ENCODE data around the gene POU4F3. TPM values are rescaled to one million over a fixed set of nuclear protein-coding genes. Genes with fewer than 3 reads are reported as not detected.

Gene POU4F3
- total RNA-seq, 2 experiments from 2014 or later: not detected

DNA sequence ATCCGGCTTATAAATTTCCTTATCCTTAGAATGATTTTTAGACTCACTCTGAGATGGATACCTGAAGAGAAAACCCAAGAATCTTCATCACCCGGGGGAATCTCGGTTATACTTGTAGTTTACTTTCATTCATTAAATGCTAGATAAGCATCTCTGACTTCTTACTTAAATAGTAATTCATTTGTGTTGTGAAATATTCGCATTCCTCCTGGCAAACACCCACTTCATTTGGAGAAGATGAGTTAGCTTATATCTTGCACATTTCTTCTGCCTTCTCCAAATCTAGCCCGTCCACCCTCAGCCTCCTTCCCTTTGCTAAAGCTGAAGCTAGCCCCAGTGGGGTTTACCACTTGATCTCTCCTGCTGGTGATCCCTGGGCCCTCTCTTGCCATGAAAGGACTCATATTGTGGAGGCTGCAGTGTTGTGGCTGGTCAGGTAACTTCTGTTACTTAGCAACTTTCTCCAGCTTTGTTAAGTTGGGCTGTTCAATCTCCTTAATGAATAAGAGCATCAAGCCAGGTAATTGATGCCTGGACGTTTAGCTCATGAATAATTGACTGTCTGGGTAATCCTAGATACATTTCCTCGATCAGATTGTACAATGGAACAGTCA lies 11.3 kb upstream of the POU4F3 start:
- ChIA-PET CTCF (no interaction called here), POLR2A (no interaction called here)
- no peaks in the 10 kb centered on the region for H3K36me3 Mint-ChIP-seq (ENCODE audit: low read depth)
- no peak overlapping the region for H3K27ac Mint-ChIP-seq
- no peak overlapping the region for H3K4me3 Mint-ChIP-seq
- H3K27me3 Mint-ChIP-seq: peaks cover 31% of the 10 kb centered on the region
- H3K4me1 Mint-ChIP-seq: no peaks in the 10 kb centered on the region
- no peaks in the 10 kb centered on the region for H3K9me3 Mint-ChIP-seq
- DNase-seq: no peak

DNA sequence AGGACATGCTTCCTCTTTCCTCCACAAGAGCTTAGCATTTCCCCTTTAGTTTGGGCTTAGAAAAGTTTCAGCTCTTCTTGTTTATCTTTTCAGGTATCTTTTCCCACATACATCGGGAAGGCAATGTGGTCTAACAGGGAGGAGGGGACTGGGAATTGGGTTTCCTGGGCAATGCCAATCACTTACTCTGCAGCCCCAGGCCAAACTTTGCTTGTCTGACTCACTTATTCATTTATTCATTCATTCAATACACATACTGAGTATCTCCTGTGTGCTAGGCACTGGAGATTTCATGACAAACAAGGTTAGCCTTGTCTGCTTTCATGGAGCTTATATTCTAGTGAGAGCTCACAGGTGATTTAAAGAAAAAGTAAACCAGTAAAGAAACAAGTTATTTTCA lies 10.7 kb upstream of the POU4F3 start:
- no peaks in the 10 kb centered on the region for H3K4me1 Mint-ChIP-seq
- DNase-seq: no peak
- H3K4me3 Mint-ChIP-seq: no peak overlapping the region
- H3K36me3 Mint-ChIP-seq (ENCODE audit: low read depth): no peaks in the 10 kb centered on the region
- ChIA-PET CTCF (no interaction called here), POLR2A (no interaction called here)
- H3K27ac Mint-ChIP-seq: no peak overlapping the region
- H3K9me3 Mint-ChIP-seq: no peaks in the 10 kb centered on the region
- peaks cover 37% of the 10 kb centered on the region for H3K27me3 Mint-ChIP-seq

- no peak overlapping the region for H3K4me3 Mint-ChIP-seq
- H3K27me3 Mint-ChIP-seq: peaks cover 51% of the 10 kb centered on the region
- H3K9me3 Mint-ChIP-seq: no peaks in the 10 kb centered on the region
- no peak overlapping the region for H3K27ac Mint-ChIP-seq
- ChIA-PET POLR2A (no interaction called here), CTCF (no interaction called here)
- DNase-seq: no peak
- no peaks in the 10 kb centered on the region for H3K4me1 Mint-ChIP-seq
- no peaks in the 10 kb centered on the region for H3K36me3 Mint-ChIP-seq (ENCODE audit: low read depth)
These were observed 8.9 kb upstream of the POU4F3 start for GRCh38 chr5:146329697-146330096.

DNA sequence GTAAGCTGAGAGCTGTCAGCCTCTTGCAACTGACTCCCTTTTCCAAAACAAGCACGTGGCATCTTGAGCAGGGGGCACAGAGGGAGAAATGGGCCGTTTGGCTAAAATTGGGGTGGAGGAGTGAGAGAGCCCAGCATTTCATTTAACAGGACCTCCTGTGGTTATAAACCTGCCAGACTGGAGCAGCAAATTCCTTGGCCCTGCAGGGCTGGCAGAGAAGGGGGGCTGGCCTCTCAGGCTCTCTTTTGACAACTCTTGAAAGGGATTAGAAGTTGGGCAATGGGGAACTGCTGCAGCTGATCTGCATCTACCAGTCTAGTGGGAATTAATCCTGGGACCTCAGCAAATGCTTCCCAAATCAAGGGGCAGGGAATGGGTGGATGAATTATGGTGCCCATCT lies 7.2 kb upstream of the POU4F3 start:
- H3K27ac Mint-ChIP-seq: no peak overlapping the region
- ChIA-PET CTCF (no interaction called here), POLR2A (no interaction called here)
- H3K36me3 Mint-ChIP-seq (ENCODE audit: low read depth): no peaks in the 10 kb centered on the region
- H3K4me3 Mint-ChIP-seq: no peak overlapping the region
- no peaks in the 10 kb centered on the region for H3K4me1 Mint-ChIP-seq
- peaks cover 64% of the 10 kb centered on the region for H3K27me3 Mint-ChIP-seq
- no peaks in the 10 kb centered on the region for H3K9me3 Mint-ChIP-seq
- no peak for DNase-seq

DNA sequence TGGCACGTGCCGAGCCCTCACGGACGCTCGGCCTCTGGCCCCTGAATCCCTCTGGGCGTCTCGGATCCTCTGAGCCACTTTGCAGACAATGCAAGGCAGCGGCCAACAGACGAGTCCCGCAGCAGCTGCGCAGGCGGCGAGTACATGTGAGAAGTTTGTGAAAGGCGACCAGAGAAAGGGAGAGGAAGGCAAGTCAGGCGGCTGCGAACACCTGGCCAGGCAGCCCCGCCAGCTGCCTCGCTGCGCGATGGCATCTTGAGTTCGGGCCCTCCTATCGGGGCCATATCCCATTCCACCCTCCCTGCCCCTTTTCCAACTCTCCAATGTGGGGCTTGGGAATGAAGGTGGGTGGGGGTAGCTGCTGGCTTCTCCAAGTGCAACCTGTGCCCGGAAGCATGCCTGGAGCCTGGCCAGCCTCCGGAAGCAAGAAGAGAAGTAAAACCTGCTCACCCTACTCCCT lies 4.5 kb upstream of the POU4F3 start:
- Mint-ChIP-seq H3K4me3 (no peak overlapping the region), H3K36me3 (ENCODE audit: low read depth) (no peaks in the 10 kb centered on the region), H3K27me3 (peaks cover 82% of the 10 kb centered on the region), H3K9me3 (no peaks in the 10 kb centered on the region), H3K4me1 (peaks cover 3% of the 10 kb centered on the region), H3K27ac (no peak overlapping the region)
- ChIA-PET CTCF (no interaction called here), POLR2A (no interaction called here)
- DNase-seq: no peak

DNA sequence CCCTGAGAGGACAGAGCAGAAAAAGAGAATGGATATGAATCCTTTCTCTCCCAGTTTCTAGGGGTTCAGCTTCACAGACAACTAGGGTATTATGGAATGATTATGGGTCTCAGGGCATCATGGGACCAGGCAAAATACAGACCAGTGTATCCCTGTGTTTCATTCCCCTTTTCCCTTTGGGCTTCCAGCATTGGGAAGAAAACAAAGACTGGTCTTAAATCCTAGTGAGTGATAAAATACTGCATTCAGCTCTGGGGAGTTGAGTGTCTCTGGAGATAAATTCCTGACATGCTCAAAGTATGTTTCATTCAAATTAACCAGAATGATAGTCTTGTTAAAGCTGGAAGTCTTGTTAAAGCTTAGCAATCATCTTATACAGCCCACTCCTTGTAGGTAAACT lies 2.4 kb upstream of the POU4F3 start:
- CTCF ChIA-PET: no interaction called here

DNA sequence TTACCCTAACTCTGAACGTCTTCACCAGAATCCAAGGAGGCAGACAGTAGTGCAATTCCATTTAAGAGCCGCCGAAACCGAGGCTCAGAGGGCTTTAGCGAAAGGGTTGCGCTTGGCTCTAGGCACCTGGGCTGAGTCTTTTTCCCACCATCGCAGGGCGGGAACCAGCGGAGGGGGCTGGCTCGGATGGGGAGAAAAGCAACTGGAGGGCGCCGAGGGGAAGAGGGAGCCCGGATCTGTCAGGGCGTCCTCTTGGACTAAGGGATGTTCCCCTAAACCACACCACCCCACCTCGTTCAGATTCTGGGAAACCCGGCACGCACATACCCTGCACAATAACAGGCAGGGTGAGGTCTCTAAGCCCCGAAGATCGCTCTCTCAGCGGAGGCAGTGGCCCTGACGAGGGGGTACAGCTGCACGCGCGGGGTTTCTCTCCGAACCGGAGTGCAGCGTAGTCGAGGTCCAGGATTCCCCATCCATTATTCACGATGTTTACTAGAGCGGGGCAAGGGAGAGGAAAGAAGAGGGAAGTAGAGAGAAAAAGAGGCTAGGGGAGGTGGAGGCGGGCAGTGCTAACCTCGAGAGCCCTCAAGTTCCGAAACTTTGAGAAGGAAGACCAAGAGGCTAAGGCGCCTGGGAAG lies 1.3 kb upstream of the POU4F3 start:
- CTCF ChIA-PET: interaction anchor here (0.5 kb wide), 1 partner anchor 79 kb away, joined by 3 read pairs; no protein-coding TSS in a partner anchor
- Mint-ChIP-seq H3K27me3 (peaks cover 89% of the 10 kb centered on the region), H3K36me3 (ENCODE audit: low read depth) (peaks cover 8% of the 10 kb centered on the region), H3K4me3 (no peak overlapping the region), H3K27ac (no peak overlapping the region), H3K4me1 (peaks cover 8% of the 10 kb centered on the region), H3K9me3 (no peaks in the 10 kb centered on the region)
- DNase-seq: no peak
- POLR2A ChIA-PET: no interaction called here

More for the DNA sequence above, 2.4 kb upstream of the POU4F3 start:
- Mint-ChIP-seq H3K4me1 (peaks cover 8% of the 10 kb centered on the region), H3K27me3 (peaks cover 86% of the 10 kb centered on the region), H3K27ac (no peak overlapping the region), H3K9me3 (no peaks in the 10 kb centered on the region), H3K36me3 (ENCODE audit: low read depth) (peaks cover 8% of the 10 kb centered on the region), H3K4me3 (no peak overlapping the region)
- POLR2A ChIA-PET: no interaction called here
- no peak for DNase-seq

DNA sequence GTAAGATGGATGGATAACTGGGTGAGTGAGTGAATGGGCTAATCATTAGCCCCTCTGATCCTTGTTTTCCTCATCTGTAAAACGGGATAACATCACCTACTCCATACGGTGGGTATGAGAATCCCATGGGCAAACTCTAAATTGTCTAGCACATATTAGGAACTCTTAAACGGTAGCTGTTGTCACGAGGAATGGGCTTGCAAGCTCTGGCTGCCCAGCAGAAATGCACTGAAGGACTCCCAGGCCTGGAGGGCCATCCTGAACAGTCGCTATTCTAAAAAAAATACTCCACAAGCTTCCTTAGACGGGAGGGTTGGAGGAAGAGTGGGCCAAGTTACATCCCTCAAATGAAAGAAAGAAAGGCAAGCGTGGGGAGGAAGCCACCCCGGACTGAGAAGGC lies 711 bp upstream of the POU4F3 start:
- no peak overlapping the region for H3K4me3 Mint-ChIP-seq
- H3K27ac Mint-ChIP-seq: peak overlapping the region; percentile 52
- H3K36me3 Mint-ChIP-seq (ENCODE audit: low read depth): peaks cover 8% of the 10 kb centered on the region
- peaks cover 89% of the 10 kb centered on the region for H3K27me3 Mint-ChIP-seq
- POLR2A ChIA-PET: no interaction called here
- H3K4me1 Mint-ChIP-seq: peaks cover 8% of the 10 kb centered on the region
- no peaks in the 10 kb centered on the region for H3K9me3 Mint-ChIP-seq
- CTCF ChIA-PET: interaction anchor here (0.5 kb wide), 1 partner anchor 78 kb away, joined by 3 read pairs; no protein-coding TSS in a partner anchor
- no peak for DNase-seq

- peaks cover 10% of the 10 kb centered on the region for H3K4me1 Mint-ChIP-seq
- ChIA-PET POLR2A (no interaction called here), CTCF (no interaction called here)
- H3K27me3 Mint-ChIP-seq: peaks cover 92% of the 10 kb centered on the region
- no peak for DNase-seq
- H3K9me3 Mint-ChIP-seq: no peaks in the 10 kb centered on the region
- peaks cover 8% of the 10 kb centered on the region for H3K36me3 Mint-ChIP-seq (ENCODE audit: low read depth)
- H3K27ac Mint-ChIP-seq: peak overlapping the region; percentile 16
- H3K4me3 Mint-ChIP-seq: no peak overlapping the region
These were observed 1.1 kb downstream of the POU4F3 start for GRCh38 chr5:146339715-146340259.

- Mint-ChIP-seq H3K4me1 (peaks cover 13% of the 10 kb centered on the region), H3K36me3 (ENCODE audit: low read depth) (peaks cover 8% of the 10 kb centered on the region), H3K9me3 (no peaks in the 10 kb centered on the region), H3K27ac (peak overlapping the region; percentile 15), H3K27me3 (peaks cover 91% of the 10 kb centered on the region), H3K4me3 (no peak overlapping the region)
- DNase-seq: peak; percentile 54
- POLR2A ChIA-PET: no interaction called here
- CTCF ChIA-PET: no interaction called here
These were observed 1.8 kb downstream of the POU4F3 start for GRCh38 chr5:146340260-146341081.

GRCh38 chr5:146341854-146342253 lies 3.2 kb downstream of the POU4F3 start:
- peaks cover 15% of the 10 kb centered on the region for H3K4me1 Mint-ChIP-seq
- DNase-seq: no peak
- CTCF ChIA-PET: no interaction called here
- POLR2A ChIA-PET: no interaction called here
- no peak overlapping the region for H3K4me3 Mint-ChIP-seq
- no peak overlapping the region for H3K27ac Mint-ChIP-seq
- peaks cover 8% of the 10 kb centered on the region for H3K36me3 Mint-ChIP-seq (ENCODE audit: low read depth)
- H3K9me3 Mint-ChIP-seq: no peaks in the 10 kb centered on the region
- H3K27me3 Mint-ChIP-seq: peaks cover 92% of the 10 kb centered on the region

- DNase-seq: no peak
- ChIA-PET POLR2A (no interaction called here), CTCF (no interaction called here)
- H3K9me3 Mint-ChIP-seq: no peaks in the 10 kb centered on the region
- no peak overlapping the region for H3K4me3 Mint-ChIP-seq
- peaks cover 15% of the 10 kb centered on the region for H3K4me1 Mint-ChIP-seq
- H3K27me3 Mint-ChIP-seq: peaks cover 88% of the 10 kb centered on the region
- H3K36me3 Mint-ChIP-seq (ENCODE audit: low read depth): peaks cover 8% of the 10 kb centered on the region
- no peak overlapping the region for H3K27ac Mint-ChIP-seq
These were observed 3.9 kb downstream of the POU4F3 start for GRCh38 chr5:146342519-146342881.

All from activated CD4-positive, alpha-beta memory T cell treated with anti-CD3 and anti-CD28 coated beads, Interleukin-2, amount 10 ng/mL, durations not matched to agents 7 days and 5 days (primary cell).